Activated CD8-positive, alpha-beta T cell treated with anti-CD3 and anti-CD28 coated beads for 36 hours (primary cell): ENCODE data around the gene MRAP. TPM values are rescaled to one million over a fixed set of nuclear protein-coding genes. Genes with fewer than 3 reads are reported as not detected.
A peak's percentile ranks its signal among the peaks of the same experiment; 100 is the strongest.

Experiments used
- ATAC-seq: fragments of 200-7000 bp; cut with Tn5 transposase; one replicate; pipeline ENCODE4 v1.10.0; 2021; ENCODE audit warnings: mild to moderate bottlenecking, moderate library complexity
- CTCF ChIA-PET: fragments of 350-600 bp; sonication (Branson Sonifier 250); formaldehyde crosslinking; loops from one replicate; lab custom pipeline; 2021; ENCODE audit warnings: antibody characterized with exemption; lab: Charles Lee
- POLR2A ChIA-PET: fragments of 350-600 bp; sonication (Branson Sonifier 250); formaldehyde crosslinking; loops from one replicate; lab custom pipeline; 2021; ENCODE audit warnings: antibody characterized with exemption; lab: Charles Lee
- DNase-seq: peaks from one replicate; pipeline ENCODE4 v3.0.0-alpha.2; 2020
- H3K27ac Mint-ChIP-seq: one replicate; pipeline ENCODE4 v1.8.0; 2021; ENCODE audit warnings: mild to moderate bottlenecking, mixed read lengths
- H3K27me3 Mint-ChIP-seq: one replicate; pipeline ENCODE4 v1.8.0; 2021; ENCODE audit warnings: mixed read lengths
- H3K36me3 Mint-ChIP-seq: one replicate; pipeline ENCODE4 v1.8.0; 2021; ENCODE audit warnings: low read depth, mixed read lengths
- H3K4me1 Mint-ChIP-seq: one replicate; pipeline ENCODE4 v1.8.0; 2021; ENCODE audit warnings: low read depth, mixed read lengths
- H3K4me3 Mint-ChIP-seq: one replicate; pipeline ENCODE4 v1.8.0; 2021; ENCODE audit warnings: mild to moderate bottlenecking, moderate library complexity, mixed read lengths
- H3K9me3 Mint-ChIP-seq: one replicate; pipeline ENCODE4 v1.8.0; 2021; ENCODE audit warnings: mixed read lengths
- intact Hi-C: fragments of 100-400 bp; cut with micrococcal nuclease; formaldehyde crosslinking; loops from one replicate; pipeline ENCODE4 v1.10.0; 2022
- total RNA-seq, 2 experiments: library from RNA; stranded (reverse); gene quantifications; one replicate each; pipeline ENCODE4 v1.2.3, GENCODE V29; 2021
- TF ChIP-seq, protein P1 (sequence below): fragments of 200-600 bp; IDR thresholded peaks from one replicate; pipeline ENCODE4 v1.8.0; 2022; ENCODE audit warnings: antibody characterized with exemption, mild to moderate bottlenecking

The MRAP gene
- total RNA-seq, 2 experiments from 2014 or later, result not detected

DNA sequence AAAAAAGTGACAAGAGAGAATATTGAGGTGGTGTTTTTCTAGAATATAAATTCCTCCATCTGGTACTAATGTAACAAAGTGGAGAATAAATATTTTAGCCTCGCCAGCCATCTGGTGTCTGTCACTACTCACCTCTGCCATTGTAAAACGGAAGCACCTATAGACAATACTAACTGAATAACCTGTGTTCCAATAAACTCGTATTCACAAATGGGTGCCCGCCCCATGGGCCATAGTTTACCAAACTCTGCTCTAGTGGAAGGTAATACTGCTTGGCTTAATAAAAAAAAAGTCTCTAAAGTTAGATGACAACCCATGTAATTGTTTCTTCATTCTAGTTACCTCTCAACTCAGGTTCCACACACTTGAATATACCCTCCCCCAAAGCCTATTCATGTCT lies 27.9 kb upstream of the MRAP start:
- DNase-seq, result no peak
- Mint-ChIP-seq H3K27ac (no peak overlapping the region), H3K36me3 (peaks cover 32% of the 10 kb centered on the region), H3K9me3 (no peaks in the 10 kb centered on the region), H3K4me1 (no peaks in the 10 kb centered on the region), H3K27me3 (no peaks in the 10 kb centered on the region), H3K4me3 (no peak overlapping the region)
- TF ChIP-seq, protein P1, sequence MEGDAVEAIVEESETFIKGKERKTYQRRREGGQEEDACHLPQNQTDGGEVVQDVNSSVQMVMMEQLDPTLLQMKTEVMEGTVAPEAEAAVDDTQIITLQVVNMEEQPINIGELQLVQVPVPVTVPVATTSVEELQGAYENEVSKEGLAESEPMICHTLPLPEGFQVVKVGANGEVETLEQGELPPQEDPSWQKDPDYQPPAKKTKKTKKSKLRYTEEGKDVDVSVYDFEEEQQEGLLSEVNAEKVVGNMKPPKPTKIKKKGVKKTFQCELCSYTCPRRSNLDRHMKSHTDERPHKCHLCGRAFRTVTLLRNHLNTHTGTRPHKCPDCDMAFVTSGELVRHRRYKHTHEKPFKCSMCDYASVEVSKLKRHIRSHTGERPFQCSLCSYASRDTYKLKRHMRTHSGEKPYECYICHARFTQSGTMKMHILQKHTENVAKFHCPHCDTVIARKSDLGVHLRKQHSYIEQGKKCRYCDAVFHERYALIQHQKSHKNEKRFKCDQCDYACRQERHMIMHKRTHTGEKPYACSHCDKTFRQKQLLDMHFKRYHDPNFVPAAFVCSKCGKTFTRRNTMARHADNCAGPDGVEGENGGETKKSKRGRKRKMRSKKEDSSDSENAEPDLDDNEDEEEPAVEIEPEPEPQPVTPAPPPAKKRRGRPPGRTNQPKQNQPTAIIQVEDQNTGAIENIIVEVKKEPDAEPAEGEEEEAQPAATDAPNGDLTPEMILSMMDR, result no peak
- intact Hi-C loops, result no loop called here
- no peak for ATAC-seq
- CTCF ChIA-PET, result no interaction called here
- POLR2A ChIA-PET, result no interaction called here

- Mint-ChIP-seq H3K36me3 (peaks cover 20% of the 10 kb centered on the region), H3K27me3 (no peaks in the 10 kb centered on the region), H3K9me3 (no peaks in the 10 kb centered on the region), H3K27ac (no peak overlapping the region), H3K4me3 (no peak overlapping the region), H3K4me1 (peaks cover 11% of the 10 kb centered on the region)
- ChIA-PET POLR2A (interaction anchor here (0.6 kb wide), 1 partner anchor 560 kb away, joined by 3 read pairs; no protein-coding TSS in a partner anchor), CTCF (no interaction called here)
- intact Hi-C loops, result no loop called here
- no peak for DNase-seq
- TF ChIP-seq, protein P1, result no peak
- no peak for ATAC-seq
Observed at GRCh38 chr21:32276671-32277070, 22.0 kb upstream of the MRAP start.

- Mint-ChIP-seq H3K27ac (peak overlapping the region; percentile 95), H3K27me3 (no peaks in the 10 kb centered on the region), H3K36me3 (peaks cover 18% of the 10 kb centered on the region), H3K4me1 (peaks cover 11% of the 10 kb centered on the region), H3K4me3 (peak overlapping the region; percentile 100), H3K9me3 (no peaks in the 10 kb centered on the region)
- intact Hi-C loops, result no loop called here
- TF ChIP-seq, protein P1, result no peak
- DNase-seq (no peak), ATAC-seq (no peak)
- ChIA-PET CTCF (interaction anchor here (1.1 to 1.6 kb wide), 5 partner anchors 9 to 412 kb away, joined by 3 to 5 read pairs (median 3); no protein-coding TSS in a partner anchor), POLR2A (interaction anchor here (1.8 kb wide), 1 partner anchor 334 kb away, joined by 8 read pairs; the partner anchor contains the start of gene CFAP298)
Observed at GRCh38 chr21:32278103-32278502, 20.6 kb upstream of the MRAP start.

GRCh38 chr21:32278518-32279376 lies 19.9 kb upstream of the MRAP start, which contains the start of gene MIS18A:
MIS18A (minus strand) TSS chr21:32279049; CDS start chr21:32279014, 35 bp downstream.
- Mint-ChIP-seq H3K27ac (peak within 1 kb of the TSS; percentile 95), H3K4me3 (peak within 1 kb of the TSS; percentile 100), H3K4me1 (peaks cover 11% of the 10 kb centered on the region), H3K27me3 (no peaks in the 10 kb centered on the region), H3K36me3 (peaks cover 15% of the 10 kb centered on the region), H3K9me3 (no peaks in the 10 kb centered on the region)
- TF ChIP-seq, protein P1, result no peak
- intact Hi-C loops, result no loop called here
- CTCF ChIA-PET, result interaction anchor here (1.1 to 1.6 kb wide), 5 partner anchors 9 to 413 kb away, joined by 3 to 5 read pairs (median 3); no protein-coding TSS in a partner anchor
- DNase-seq, result peak; percentile 98
- peak; percentile 92 for ATAC-seq
- POLR2A ChIA-PET, result interaction anchor here (0.8 to 1.8 kb wide), 3 partner anchors 12 to 333 kb away, joined by 3 to 8 read pairs (median 3); partner anchors contain the start of genes CFAP298 and MRAP
